Measurements from ENCODE around the gene ZAR1L. TPM values are rescaled to one million over a fixed set of nuclear protein-coding genes. Genes with fewer than 3 reads are reported as not detected.
"Not testable (repeated sequence)": the region's sequence is repeated elsewhere in the genome, so short reads cannot be mapped to it uniquely, and the experiment has no call there.

Gene ZAR1L, protein sequence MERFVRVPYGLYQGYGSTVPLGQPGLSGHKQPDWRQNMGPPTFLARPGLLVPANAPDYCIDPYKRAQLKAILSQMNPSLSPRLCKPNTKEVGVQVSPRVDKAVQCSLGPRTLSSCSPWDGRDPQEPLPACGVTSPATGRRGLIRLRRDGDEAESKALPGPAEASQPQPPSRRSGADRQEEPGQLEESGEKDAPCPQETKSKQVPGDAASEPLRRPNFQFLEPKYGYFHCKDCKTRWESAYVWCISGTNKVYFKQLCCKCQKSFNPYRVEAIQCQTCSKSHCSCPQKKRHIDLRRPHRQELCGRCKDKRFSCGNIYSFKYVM
- not detected for polyA plus RNA-seq (ENCODE audit: insufficient read length in 4 of 4)

DNA sequence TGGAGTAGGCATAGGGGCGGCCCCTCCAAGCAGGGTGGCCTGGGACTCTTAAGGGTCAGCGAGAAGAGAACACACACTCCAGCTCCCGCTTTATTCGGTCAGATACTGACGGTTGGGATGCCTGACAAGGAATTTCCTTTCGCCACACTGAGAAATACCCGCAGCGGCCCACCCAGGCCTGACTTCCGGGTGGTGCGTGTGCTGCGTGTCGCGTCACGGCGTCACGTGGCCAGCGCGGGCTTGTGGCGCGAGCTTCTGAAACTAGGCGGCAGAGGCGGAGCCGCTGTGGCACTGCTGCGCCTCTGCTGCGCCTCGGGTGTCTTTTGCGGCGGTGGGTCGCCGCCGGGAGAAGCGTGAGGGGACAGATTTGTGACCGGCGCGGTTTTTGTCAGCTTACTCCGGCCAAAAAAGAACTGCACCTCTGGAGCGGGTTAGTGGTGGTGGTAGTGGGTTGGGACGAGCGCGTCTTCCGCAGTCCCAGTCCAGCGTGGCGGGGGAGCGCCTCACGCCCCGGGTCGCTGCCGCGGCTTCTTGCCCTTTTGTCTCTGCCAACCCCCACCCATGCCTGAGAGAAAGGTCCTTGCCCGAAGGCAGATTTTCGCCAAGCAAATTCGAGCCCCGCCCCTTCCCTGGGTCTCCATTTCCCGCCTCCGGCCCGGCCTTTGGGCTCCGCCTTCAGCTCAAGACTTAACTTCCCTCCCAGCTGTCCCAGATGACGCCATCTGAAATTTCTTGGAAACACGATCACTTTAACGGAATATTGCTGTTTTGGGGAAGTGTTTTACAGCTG lies at the start of gene ZAR1L, which contains the start of gene BRCA2:
Gene ZAR1L (minus strand): TSS at position 126 of the 790 bp plus-strand sequence. CDS start 3,438 bp downstream, outside the sequence.
Gene BRCA2 (plus strand): TSS at position 271 of the 790 bp plus-strand sequence. CDS start 953 bp downstream, outside the sequence.
- DNase-seq (ENCODE audit: low read depth in 4 of 4, low spot score in 3 of 4) = peak; percentile 80 to 84 (median 82)

DNA sequence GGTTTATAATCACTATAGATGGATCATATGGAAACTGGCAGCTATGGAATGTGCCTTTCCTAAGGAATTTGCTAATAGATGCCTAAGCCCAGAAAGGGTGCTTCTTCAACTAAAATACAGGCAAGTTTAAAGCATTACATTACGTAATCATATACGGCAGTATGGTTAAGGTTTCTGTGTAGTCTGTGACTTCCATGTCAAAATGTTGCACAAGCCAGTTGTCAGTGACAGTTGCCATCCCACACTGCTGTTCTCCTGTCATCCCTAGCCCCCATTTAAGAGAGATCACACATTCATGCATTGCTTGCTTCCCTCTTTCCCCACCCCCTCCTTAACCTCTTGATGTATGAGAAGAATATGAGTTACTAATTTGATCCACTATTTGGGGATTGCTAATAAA lies 47.4 kb upstream of the ZAR1L start:
- DNase-seq (ENCODE audit: low read depth in 4 of 4, low spot score in 3 of 4) = no peak

DNA sequence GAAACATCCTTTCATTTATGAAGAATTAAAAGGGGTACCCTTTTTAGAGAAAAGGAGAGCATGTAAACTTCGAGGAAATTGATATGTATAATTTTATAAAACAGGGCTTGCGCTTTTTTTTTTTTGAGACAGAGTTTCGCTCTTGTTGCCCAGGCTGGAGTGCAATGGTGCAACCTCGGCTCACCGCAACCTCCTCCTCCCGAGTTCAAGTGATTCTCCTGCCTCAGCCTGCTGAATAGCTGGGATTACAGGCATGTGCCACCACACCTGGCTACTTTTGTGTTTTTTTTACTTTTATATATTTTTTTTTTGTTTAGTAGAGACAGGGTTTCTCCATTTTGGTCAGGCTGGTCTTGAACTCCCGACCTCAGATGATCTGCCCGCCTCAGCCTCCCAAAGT lies 40.8 kb upstream of the ZAR1L start:
- DNase-seq (ENCODE audit: low read depth in 4 of 4, low spot score in 3 of 4) = not testable (repeated sequence)

DNA sequence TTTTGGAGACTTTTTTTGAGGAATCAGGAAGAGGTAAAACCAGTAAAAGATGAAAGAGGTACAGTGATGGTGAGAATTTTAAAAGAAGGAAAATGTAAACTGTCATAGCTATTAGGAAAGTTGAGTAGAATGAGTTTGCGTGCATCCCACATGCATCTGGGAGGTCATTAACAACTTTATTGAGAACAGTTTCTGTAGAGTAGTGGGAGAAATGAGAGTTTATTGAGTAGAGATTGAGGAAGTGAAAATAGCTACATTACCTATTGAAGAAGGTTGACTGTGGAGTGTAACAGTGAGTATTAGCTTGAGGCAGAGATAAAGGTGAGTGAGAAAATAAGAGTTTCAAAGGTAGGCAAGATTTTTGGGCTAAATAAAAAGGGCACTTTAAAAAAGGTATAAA lies 38.9 kb upstream of the ZAR1L start:
- DNase-seq (ENCODE audit: low read depth in 4 of 4, low spot score in 3 of 4) = no peak

DNA sequence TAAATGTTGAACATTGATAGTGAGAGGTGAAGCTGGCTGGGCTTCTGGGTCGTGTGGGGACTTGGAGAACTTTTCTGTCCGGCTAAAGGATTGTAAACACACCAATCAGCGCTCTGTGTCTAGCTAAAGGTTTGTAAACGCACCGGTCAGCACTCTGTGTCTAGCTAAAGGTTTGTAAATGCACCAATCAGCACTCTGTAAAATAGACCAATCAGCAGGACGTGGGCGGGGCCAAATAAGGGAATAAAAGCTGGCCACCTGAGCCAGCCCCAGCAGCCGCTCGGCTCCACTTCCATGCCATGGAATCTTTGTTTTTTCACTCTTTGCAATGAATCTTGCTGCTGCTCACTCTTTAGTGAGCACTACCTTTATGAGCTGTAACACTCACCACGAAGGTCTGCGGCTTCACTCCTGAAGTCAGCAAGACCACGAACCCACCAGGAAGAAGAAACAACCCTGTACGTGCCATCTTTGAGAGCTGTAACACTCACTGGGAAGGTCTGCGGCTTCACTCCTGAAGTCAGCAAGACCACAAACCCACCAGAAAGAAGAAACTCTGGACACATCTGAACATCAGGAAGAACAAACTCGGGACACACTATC lies 35.8 kb upstream of the ZAR1L start:
- not testable (repeated sequence) for DNase-seq (ENCODE audit: low read depth in 4 of 4, low spot score in 3 of 4)

DNA sequence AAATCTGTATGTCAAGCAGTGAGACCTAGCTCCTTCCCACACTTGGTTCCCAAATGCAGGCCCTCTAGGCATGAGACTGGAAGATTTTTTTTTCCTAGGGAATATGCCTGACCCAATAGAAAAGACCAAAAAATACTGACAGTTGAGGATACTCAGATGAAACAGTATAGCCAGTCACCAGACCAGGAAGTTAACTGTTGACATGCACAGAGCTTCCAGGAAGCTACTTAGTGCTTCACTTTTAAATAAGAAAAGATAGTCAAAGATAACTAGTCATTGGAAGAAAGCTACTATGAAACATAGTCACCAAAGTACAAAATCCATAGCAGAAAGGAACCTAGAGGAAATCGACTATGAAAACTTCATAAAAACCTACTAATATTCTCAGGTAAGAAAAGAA lies 32.5 kb upstream of the ZAR1L start:
- no peak for DNase-seq (ENCODE audit: low read depth in 4 of 4, low spot score in 3 of 4)

DNA sequence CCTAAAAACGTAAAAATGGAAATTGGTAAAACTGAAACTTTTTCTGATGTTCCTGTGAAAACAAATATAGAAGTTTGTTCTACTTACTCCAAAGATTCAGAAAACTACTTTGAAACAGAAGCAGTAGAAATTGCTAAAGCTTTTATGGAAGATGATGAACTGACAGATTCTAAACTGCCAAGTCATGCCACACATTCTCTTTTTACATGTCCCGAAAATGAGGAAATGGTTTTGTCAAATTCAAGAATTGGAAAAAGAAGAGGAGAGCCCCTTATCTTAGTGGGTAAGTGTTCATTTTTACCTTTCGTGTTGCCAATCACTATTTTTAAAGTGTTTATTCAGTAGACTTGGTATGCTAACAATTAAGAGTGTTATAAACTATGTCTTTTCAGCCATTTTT lies 25.8 kb upstream of the ZAR1L start:
- DNase-seq (ENCODE audit: low read depth in 4 of 4, low spot score in 3 of 4) = no peak

DNA sequence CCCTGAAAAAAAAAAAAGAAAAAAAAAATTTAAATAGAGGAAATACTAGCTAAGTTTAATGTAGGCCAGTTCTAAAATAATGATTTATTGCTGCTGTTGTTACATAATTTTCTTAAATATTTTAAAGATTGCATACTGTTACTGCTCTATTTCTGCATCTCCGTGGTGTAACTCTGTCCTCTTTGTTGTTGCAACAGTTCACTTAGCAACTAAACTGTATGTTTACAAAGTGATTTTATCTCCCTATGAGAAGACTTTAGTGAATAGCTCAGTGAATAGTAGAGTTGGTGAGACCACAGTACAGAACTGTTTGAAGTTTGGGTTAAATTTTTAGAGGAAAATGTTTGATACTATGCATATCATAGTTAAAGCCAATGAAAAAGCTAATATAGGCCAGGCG lies 19.5 kb upstream of the ZAR1L start:
- DNase-seq (ENCODE audit: low read depth in 4 of 4, low spot score in 3 of 4) = no peak

DNA sequence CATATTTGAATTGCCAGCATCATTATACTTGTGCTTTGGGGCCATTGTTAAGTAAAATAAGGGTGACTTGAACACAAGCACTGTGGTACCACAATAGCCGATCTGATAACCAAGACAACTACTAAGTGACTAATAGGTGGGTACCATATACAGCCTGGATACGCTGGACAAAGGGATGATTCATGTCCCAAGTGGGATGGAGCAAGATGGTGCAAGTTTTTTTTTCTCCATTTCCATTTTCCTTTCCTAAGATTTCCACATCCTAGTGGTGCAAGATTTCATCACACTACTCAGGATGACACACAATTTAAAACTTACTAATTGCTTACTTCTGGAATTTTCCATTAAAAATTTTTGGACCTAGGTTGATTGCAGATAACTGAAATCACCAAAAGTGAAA lies 15.3 kb upstream of the ZAR1L start:
- no peak for DNase-seq (ENCODE audit: low read depth in 4 of 4, low spot score in 3 of 4)

DNA sequence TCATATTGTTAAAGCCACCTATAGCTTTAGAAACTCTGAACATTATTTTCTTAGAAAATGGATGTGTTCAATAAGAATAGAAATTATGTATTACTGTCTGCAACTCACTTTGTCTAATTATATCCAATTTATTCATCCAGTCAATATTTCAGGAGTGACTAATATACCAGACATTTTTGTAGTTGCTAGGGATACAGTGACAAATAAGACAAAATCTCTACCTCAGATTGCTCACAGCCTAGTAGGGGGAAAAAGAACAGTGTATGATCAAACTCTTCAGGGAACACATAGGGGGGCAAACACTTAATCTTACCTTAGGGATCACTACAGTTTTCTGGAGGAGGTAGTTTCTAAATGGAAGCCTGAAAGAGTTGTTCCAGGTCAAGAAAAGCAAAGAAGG lies 8.7 kb upstream of the ZAR1L start:
- no peak for DNase-seq (ENCODE audit: low read depth in 4 of 4, low spot score in 3 of 4)

DNA sequence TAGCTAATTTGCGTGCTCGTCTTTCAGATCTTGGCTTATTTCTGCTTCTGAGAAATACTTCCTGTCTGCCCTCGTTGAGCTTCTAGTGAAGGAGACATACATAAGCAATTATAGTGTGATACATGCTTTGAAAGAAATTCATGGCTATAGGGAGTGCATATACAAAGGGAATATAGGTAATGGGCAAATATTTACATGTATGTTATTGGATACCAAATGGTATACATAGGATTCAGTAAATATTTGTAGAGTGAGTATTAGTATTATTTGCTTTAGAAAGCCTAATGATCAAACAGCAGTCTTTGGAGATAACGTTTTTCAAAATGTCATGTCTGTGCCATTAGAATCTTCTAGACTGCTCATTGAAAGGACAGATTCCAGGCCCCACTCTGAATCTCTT lies 5.4 kb upstream of the ZAR1L start:
- DNase-seq (ENCODE audit: low read depth in 4 of 4, low spot score in 3 of 4) = no peak

DNA sequence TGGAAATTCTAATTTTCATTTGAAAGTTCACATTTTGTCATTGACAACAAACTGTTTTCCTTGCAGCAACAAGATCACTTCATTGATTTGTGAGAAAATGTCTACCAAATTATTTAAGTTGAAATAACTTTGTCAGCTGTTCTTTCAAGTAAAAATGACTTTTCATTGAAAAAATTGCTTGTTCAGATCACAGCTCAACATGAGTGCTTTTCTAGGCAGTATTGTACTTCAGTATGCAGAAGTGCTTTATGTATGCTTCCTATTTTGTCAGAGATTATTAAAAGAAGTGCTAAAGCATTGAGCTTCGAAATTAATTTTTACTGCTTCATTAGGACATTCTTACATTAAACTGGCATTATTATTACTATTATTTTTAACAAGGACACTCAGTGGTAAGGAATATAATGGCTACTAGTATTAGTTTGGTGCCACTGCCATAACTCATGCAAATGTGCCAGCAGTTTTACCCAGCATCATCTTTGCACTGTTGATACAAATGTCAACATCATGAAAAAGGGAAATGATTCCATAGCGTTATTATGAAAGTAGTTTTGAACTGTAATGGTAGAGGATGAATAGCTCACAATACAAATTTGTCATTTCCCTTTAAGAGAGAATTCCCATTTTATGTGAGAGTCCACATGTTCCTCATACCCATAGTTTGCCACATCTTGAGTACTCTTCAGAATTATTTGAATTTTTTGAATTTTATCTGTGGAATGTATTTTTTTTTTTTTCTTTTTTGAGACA lies 2.7 kb upstream of the ZAR1L start:
- no peak for DNase-seq (ENCODE audit: low read depth in 4 of 4, low spot score in 3 of 4)

DNA sequence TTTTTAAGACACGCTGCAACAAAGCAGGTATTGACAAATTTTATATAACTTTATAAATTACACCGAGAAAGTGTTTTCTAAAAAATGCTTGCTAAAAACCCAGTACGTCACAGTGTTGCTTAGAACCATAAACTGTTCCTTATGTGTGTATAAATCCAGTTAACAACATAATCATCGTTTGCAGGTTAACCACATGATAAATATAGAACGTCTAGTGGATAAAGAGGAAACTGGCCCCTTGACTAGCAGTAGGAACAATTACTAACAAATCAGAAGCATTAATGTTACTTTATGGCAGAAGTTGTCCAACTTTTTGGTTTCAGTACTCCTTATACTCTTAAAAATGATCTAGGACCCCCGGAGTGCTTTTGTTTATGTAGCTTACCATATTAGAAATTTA lies 1.3 kb upstream of the ZAR1L start:
- DNase-seq (ENCODE audit: low read depth in 4 of 4, low spot score in 3 of 4) = no peak

DNA sequence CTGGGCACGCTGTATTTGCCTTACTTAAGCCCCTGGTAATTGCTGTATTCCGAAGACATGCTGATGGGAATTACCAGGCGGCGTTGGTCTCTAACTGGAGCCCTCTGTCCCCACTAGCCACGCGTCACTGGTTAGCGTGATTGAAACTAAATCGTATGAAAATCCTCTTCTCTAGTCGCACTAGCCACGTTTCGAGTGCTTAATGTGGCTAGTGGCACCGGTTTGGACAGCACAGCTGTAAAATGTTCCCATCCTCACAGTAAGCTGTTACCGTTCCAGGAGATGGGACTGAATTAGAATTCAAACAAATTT lies 821 bp upstream of the ZAR1L start:
- peak in 1 of 4 donors; percentile 26 for DNase-seq (ENCODE audit: low read depth in 4 of 4, low spot score in 3 of 4)

DNA sequence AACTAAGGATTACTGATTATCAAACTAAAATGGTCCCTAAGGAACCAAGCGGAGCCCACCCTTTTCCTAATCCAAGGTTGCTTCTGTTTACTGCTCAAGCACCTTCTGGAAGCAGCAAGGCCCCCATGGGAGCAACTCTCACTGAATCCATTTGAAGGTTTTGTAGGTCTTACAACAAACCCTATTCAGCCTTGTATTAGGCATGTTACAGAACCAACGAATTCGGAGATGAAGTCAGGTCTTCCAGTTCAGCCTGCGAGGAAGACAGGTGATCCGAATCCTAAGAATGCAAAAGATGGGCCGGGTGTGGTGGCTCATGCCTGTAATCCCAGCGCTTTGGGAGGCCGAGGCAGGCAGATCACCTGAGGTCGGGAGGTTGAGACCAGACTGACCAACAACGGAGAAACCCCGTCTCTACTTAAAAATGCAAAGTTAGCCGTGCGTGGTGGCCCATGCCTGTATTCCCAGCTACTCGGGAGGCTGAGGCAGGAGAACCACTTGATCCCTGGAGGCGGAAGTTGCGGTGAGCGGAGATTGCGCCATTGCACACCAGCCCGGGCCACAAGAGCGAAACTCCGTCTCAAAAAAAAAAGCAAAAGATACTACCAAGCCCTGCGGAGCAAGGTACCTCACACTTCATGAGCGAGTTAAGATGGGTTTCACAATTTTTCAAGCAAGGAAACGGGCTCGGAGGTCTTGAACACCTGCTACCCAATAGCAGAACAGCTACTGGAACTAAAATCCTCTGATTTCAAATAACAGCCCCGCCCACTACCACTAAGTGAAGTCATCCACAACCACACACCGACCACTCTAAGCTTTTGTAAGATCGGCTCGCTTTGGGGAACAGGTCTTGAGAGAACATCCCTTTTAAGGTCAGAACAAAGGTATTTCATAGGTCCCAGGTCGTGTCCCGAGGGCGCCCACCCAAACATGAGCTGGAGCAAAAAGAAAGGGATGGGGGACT lies 609 bp downstream of the ZAR1L start:
- DNase-seq (ENCODE audit: low read depth in 4 of 4, low spot score in 3 of 4) = peak in 2 of 4 donors; percentile 40 to 49

DNA sequence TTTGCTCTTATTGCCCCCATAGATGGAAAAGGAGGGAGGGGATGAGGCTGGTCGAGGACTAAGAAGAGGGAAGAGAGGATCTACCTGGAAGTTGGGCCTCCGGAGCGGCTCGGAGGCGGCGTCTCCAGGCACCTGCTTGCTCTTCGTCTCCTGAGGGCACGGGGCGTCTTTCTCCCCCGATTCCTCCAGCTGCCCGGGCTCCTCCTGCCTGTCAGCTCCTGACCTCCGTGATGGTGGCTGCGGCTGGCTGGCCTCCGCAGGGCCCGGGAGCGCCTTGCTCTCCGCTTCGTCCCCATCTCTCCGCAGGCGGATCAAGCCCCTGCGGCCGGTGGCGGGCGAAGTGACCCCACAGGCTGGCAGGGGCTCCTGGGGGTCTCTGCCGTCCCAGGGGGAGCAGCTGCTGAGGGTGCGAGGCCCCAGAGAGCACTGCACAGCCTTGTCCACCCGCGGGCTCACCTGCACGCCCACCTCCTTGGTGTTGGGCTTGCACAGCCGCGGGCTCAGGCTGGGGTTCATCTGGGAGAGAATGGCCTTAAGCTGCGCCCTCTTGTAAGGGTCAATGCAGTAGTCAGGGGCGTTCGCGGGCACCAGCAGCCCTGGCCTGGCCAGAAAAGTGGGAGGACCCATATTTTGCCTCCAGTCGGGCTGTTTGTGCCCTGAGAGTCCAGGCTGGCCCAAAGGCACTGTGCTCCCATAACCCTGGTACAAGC lies 3.8 kb downstream of the ZAR1L start:
- DNase-seq (ENCODE audit: low read depth in 4 of 4, low spot score in 3 of 4) = no peak

DNA sequence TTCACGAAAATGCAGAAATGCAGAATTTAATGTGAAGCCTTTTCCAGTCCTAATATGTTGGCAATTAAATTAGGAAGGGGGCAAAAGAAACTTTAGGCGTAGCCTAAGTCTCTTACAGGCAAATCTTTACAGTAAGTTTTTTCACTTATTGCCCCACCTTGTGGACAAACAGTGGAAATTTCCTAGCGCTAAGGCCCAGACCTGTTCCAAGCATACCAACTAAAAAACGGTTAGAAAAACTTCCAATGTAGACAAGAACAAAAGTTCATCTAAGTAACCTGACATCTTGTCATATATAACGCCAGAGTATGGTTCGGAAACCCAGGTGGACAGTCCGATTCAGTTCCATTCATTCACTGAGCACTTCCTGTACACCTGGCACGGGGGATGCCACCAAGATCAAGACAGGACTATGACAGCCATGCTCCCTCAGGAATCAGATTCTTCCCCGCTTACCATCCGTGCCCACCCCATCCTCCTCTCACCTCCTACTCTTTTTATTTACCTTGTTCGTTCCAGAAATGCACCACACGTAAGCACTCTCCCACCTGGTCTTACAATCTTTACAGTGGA lies 4.9 kb downstream of the ZAR1L start:
- peak in 3 of 4 donors; percentile 37 to 47 (median 45) for DNase-seq (ENCODE audit: low read depth in 4 of 4, low spot score in 3 of 4)

DNA sequence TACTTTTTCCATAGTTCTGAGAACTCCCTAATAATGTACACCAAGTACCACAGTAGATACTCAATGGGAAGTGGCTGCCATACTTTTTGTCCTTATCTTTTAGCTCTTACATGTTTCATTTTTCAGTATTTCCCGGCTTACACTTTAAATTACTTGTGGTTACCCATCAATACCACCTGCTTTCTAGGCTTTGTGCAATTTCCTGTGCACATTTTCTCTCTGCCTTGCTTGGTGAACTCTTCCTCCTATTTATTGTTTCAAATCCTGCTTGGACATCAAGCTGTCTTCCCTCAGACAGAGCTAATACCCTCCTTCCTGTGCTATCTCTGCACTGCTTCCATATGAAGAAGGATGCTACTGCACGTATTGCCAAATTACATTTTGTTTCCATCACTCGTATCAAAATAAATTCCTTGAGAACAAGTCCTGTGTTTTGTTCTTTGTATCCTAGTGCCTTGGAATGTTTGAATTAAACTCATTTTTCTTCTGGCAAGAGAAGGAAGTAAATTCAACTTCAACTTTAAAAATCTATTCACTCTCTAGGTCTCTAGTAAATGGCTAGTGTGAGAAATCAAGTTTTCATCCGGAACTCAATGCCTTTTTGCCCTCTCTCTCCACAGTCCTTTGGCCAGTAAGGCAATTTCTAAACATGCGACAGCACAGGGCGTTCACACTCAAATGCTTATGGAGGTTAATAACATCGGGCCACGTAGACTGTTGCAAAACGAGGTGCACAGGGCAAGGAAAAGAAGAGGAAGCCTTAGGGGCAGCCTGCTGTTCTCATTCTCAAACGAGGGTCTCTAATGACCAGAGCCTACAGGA lies 5.6 kb downstream of the ZAR1L start:
- no peak for DNase-seq (ENCODE audit: low read depth in 4 of 4, low spot score in 3 of 4)

All from right renal pelvis (tissue), 4 donors.